Activated CD8-positive, alpha-beta T cell treated with anti-CD3 and anti-CD28 coated beads, Interleukin-2, amount 10 ng/mL, durations not matched to agents 7 days and 5 days (primary cell): ENCODE data around the gene SSU72. TPM values are rescaled to one million over a fixed set of nuclear protein-coding genes. Genes with fewer than 3 reads are reported as not detected.

Experiments
- total RNA-seq, 2 experiments: library from RNA; stranded (reverse); gene quantifications; one replicate each; pipeline ENCODE4 v1.2.3, GENCODE V29; 2021

SSU72 gene
- total RNA-seq, 2 experiments from 2014 or later: 123 to 129 TPM

Other genes with a start within 250 kb of the SSU72 start
- gene TAS1R3, start 243.6 kb downstream of the SSU72 start, total RNA-seq: 1 to 10 TPM in 1 of 2 experiments, under 1 TPM in 1; 0.78 to 1.2 TPM
- 10 to 100 TPM; 29.1 to 30.7 TPM for gene DVL1, start 225.4 kb downstream of the SSU72 start, total RNA-seq
- not detected for gene MXRA8, start 216.3 kb downstream of the SSU72 start, total RNA-seq
- 100 to 1,000 TPM; 120 to 123 TPM for gene AURKAIP1, start 199.7 kb downstream of the SSU72 start, total RNA-seq
- gene CCNL2, start 175.5 kb downstream of the SSU72 start, total RNA-seq: 100 to 1,000 TPM in 1 of 2 experiments, 10 to 100 TPM in 1; 98.3 to 110 TPM
- gene MRPL20, start 167.6 kb downstream of the SSU72 start, total RNA-seq: 100 to 1,000 TPM; 111 to 117 TPM
- not detected for gene ANKRD65, start 153.6 kb downstream of the SSU72 start, total RNA-seq
- under 1 TPM; 0.21 to 0.29 TPM for gene VWA1, start 139.2 kb downstream of the SSU72 start, total RNA-seq
- gene ATAD3C, start 125.2 kb downstream of the SSU72 start, total RNA-seq: 1 to 10 TPM; 1.0 to 1.4 TPM
- 10 to 100 TPM; 41.5 to 49.6 TPM for gene ATAD3B, start 103.1 kb downstream of the SSU72 start, total RNA-seq
- gene ATAD3A, start 62.7 kb downstream of the SSU72 start, total RNA-seq: 10 to 100 TPM; 51.6 to 57.4 TPM
- gene TMEM240, start 34.2 kb downstream of the SSU72 start, total RNA-seq: 1 to 10 TPM; 1.0 to 1.1 TPM
- gene FNDC10, start 25.3 kb upstream of the SSU72 start, total RNA-seq: 1 to 10 TPM; 7.5 to 9.3 TPM
- gene MIB2, start 40.6 kb upstream of the SSU72 start, total RNA-seq: 10 to 100 TPM; 49.3 to 50.7 TPM
- gene MMP23B, start 57.3 kb upstream of the SSU72 start, total RNA-seq: 1 to 10 TPM; 1.7 to 2.0 TPM
- 10 to 100 TPM; 35.4 to 39.5 TPM for gene CDK11B, start 84.1 kb upstream of the SSU72 start, total RNA-seq
- gene SLC35E2B, start 117.9 kb upstream of the SSU72 start, total RNA-seq: 10 to 100 TPM; 39.6 to 40.7 TPM
- gene CDK11A, start 149.5 kb upstream of the SSU72 start, total RNA-seq: 10 to 100 TPM; 83.6 to 85.8 TPM
- gene NADK, start 203.6 kb upstream of the SSU72 start, total RNA-seq: 10 to 100 TPM; 82.0 to 82.9 TPM